Neural cell (in vitro differentiated cells): Measurements from ENCODE around the gene LRRC8C. TPM values are rescaled to one million over a fixed set of nuclear protein-coding genes. Genes with fewer than 3 reads are reported as not detected.
A peak's percentile ranks its signal among the peaks of the same experiment; 100 is the strongest.

Source experiments
- H2AFZ ChIP-seq: fragments of 200-600, 300-800 bp; sonication (generic), shearing (Covaris generic); 2 replicates; pipeline ENCODE4 v1.6.0; 2014; ENCODE audit warnings: low read depth, mild to moderate bottlenecking, antibody characterized with exemption, low read length, moderate library complexity
- H3F3A ChIP-seq: fragments of 200-600 bp; shearing (Covaris generic); 2 replicates; pipeline ENCODE4 v1.6.1; 2016; ENCODE audit warnings: mild to moderate bottlenecking, moderate library complexity, mixed read lengths, antibody characterized with exemption, low read length; ENCODE audit not compliant: insufficient read depth, poor library complexity, severe bottlenecking
- H3K27ac ChIP-seq: fragments of 200-600, 300-800 bp; sonication (generic), shearing (Covaris generic); 2 replicates; pipeline ENCODE4 v1.5.1; 2014; ENCODE audit warnings: mild to moderate bottlenecking, low read length, moderate library complexity
- H3K27me3 ChIP-seq: fragments of 300-800, 200-600 bp; sonication (generic), shearing (Covaris generic); 2 replicates; pipeline ENCODE4 v1.6.0; 2014; ENCODE audit warnings: mild to moderate bottlenecking, low read depth, low read length, moderate library complexity; ENCODE audit not compliant: insufficient read depth
- H3K36me3 ChIP-seq: fragments of 300-800, 200-600 bp; sonication (generic), shearing (Covaris generic); 2 replicates; pipeline ENCODE4 v1.5.1; 2014; ENCODE audit warnings: mild to moderate bottlenecking, antibody characterized with exemption, low read length, moderate library complexity; ENCODE audit not compliant: insufficient read depth
- H3K4me2 ChIP-seq: fragments of 300-800, 200-600 bp; sonication (generic), shearing (Covaris generic); 2 replicates; pipeline ENCODE4 v1.6.0; 2014; ENCODE audit warnings: mild to moderate bottlenecking, low read length
- H3K4me3 ChIP-seq: fragments of 300-800, 200-600 bp; sonication (generic), shearing (Covaris generic); 2 replicates; pipeline ENCODE4 v1.5.1; 2014; ENCODE audit warnings: mild to moderate bottlenecking, low read length, moderate library complexity
- H3K79me2 ChIP-seq: fragments of 200-600 bp; shearing (Covaris generic); replicated peaks from 2 replicates; pipeline ENCODE4 v1.6.0; 2014; ENCODE audit warnings: mild to moderate bottlenecking, low read length, moderate library complexity; ENCODE audit not compliant: insufficient read depth
- H3K9ac ChIP-seq: fragments of 300-800, 200-600 bp; sonication (generic), shearing (Covaris generic); 2 replicates; pipeline ENCODE4 v1.6.1; 2016; ENCODE audit warnings: mild to moderate bottlenecking, low read length, mixed read lengths
- H3K9me2 ChIP-seq: fragments of 200-600 bp; shearing (Covaris generic); 2 replicates; pipeline ENCODE4 v1.6.1; 2016; ENCODE audit warnings: mild to moderate bottlenecking, low read length, mixed read lengths; ENCODE audit not compliant: insufficient read depth
- H3K9me3 ChIP-seq: fragments of 200-600, 300-800 bp; sonication (generic), shearing (Covaris generic); 2 replicates; pipeline ENCODE4 v1.6.1; 2016; ENCODE audit warnings: mild to moderate bottlenecking, mixed run types, low read length, moderate library complexity, mixed read lengths
- H4K20me1 ChIP-seq: fragments of 200-600 bp; shearing (Covaris generic); 2 replicates; pipeline ENCODE4 v1.6.1; 2016; ENCODE audit warnings: mild to moderate bottlenecking, mixed run types; ENCODE audit not compliant: insufficient read depth
- EP300 ChIP-seq: fragments of 450-650 bp; conservative IDR thresholded peaks from 2 replicates; pipeline ENCODE4 v1.6.1; 2014; ENCODE audit warnings: antibody characterized with exemption, mild to moderate bottlenecking, moderate library complexity; ENCODE audit not compliant: poor library complexity, severe bottlenecking
- EZH2 ChIP-seq: fragments of 200-600, 300-800 bp; shearing (Covaris generic), sonication (generic); IDR thresholded peaks from 2 replicates; pipeline ENCODE4 v1.6.1; 2014; ENCODE audit warnings: antibody characterized with exemption, low read length, borderline replicate concordance, mild to moderate bottlenecking; ENCODE audit not compliant: insufficient read depth, poor library complexity, severe bottlenecking
- MXI1 ChIP-seq: fragments of 450-650 bp; conservative IDR thresholded peaks from 2 replicates; pipeline ENCODE4 v1.6.1; 2014; ENCODE audit warnings: antibody characterized with exemption, mild to moderate bottlenecking; ENCODE audit not compliant: poor library complexity, severe bottlenecking
- POLR2AphosphoS5 ChIP-seq: IDR thresholded peaks from 2 replicates; pipeline ENCODE4 v1.6.1; 2012
- RAD21 ChIP-seq: fragments of 450-650 bp; conservative IDR thresholded peaks from 2 replicates; pipeline ENCODE4 v1.6.1; 2014; ENCODE audit warnings: antibody characterized with exemption, mild to moderate bottlenecking, moderate library complexity
- SMC3 ChIP-seq: fragments of 450-650 bp; conservative IDR thresholded peaks from 2 replicates; pipeline ENCODE4 v1.6.1; 2014; ENCODE audit warnings: antibody characterized with exemption, mild to moderate bottlenecking, moderate library complexity; ENCODE audit not compliant: poor library complexity
- TAF1 ChIP-seq: IDR thresholded peaks from 2 replicates; pipeline ENCODE4 v1.6.1; 2012; ENCODE audit warnings: low read depth
- polyA plus RNA-seq: library from polyadenylated mRNA; depleted of rRNA; stranded (reverse); fragments of >200 nt; gene quantifications from 2 replicates; pipeline ENCODE4 v1.2.3, GENCODE V29; 2014
- TF ChIP-seq, protein P1 (sequence below): fragments of 450-650 bp; IDR thresholded peaks from 2 replicates; pipeline ENCODE4 v1.5.1; 2014; ENCODE audit warnings: antibody characterized with exemption, mild to moderate bottlenecking, moderate library complexity; ENCODE audit not compliant: poor library complexity, severe bottlenecking
- TF ChIP-seq, protein P2 (sequence below): IDR thresholded peaks from 2 replicates; pipeline ENCODE4 v1.6.1; 2012; ENCODE audit warnings: borderline replicate concordance

The LRRC8C gene
- polyA plus RNA-seq, 1 donor from 2014 or later, result 0.78 TPM

DNA sequence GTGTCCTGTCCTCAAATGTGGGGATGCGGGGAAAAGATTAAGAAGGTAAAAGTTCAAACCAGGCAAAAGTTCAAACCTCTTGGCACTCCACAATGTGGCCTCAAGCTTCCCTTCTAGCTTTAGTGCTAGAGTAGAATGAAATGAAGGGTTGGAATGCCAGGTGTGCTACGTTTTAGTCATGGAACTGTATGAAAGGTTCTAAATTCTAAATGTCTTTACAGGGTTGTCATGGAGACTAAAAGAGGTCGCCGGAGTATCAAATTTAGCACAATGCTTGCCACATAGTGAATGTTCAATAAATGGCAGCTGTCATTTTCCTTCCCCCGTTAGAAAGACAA lies 130.7 kb downstream of the LRRC8C start:
- Histone ChIP-seq H3K79me2 (no peaks in the 10 kb centered on the region), H3K27ac (no peak overlapping the region), H3K4me2 (no peak overlapping the region)

DNA sequence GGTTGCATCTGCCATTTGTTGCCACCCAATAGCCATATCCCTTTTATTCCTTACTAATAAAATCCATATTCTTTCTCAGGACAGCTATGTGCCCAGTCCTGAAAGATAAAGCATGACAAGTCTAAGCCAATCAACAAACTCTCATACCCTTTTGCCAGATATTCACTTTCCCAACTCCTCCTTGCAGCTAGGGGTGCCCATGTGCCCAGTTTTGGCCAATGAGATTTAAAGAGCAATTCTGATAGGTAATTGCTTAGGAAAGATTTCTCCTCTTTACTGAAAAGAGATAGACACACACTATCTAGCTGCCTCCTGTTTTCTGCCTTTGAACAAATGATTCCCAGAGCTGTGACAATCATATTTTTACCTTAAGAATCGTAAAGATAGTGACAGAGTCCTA lies 132.9 kb downstream of the LRRC8C start:
- no peak overlapping the region for H3K4me3 ChIP-seq
- no peaks in the 10 kb centered on the region for H3K36me3 ChIP-seq
- no peaks in the 10 kb centered on the region for H3K9me3 ChIP-seq
- TF ChIP-seq, protein P1, sequence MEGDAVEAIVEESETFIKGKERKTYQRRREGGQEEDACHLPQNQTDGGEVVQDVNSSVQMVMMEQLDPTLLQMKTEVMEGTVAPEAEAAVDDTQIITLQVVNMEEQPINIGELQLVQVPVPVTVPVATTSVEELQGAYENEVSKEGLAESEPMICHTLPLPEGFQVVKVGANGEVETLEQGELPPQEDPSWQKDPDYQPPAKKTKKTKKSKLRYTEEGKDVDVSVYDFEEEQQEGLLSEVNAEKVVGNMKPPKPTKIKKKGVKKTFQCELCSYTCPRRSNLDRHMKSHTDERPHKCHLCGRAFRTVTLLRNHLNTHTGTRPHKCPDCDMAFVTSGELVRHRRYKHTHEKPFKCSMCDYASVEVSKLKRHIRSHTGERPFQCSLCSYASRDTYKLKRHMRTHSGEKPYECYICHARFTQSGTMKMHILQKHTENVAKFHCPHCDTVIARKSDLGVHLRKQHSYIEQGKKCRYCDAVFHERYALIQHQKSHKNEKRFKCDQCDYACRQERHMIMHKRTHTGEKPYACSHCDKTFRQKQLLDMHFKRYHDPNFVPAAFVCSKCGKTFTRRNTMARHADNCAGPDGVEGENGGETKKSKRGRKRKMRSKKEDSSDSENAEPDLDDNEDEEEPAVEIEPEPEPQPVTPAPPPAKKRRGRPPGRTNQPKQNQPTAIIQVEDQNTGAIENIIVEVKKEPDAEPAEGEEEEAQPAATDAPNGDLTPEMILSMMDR, result no peak
- no peak for TF ChIP-seq RAD21
- no peak for TF ChIP-seq MXI1
- TF ChIP-seq EZH2, result no peak
- TF ChIP-seq TAF1, result no peak
- no peak for TF ChIP-seq SMC3
- TF ChIP-seq POLR2AphosphoS5, result no peak
- TF ChIP-seq, protein P2, sequence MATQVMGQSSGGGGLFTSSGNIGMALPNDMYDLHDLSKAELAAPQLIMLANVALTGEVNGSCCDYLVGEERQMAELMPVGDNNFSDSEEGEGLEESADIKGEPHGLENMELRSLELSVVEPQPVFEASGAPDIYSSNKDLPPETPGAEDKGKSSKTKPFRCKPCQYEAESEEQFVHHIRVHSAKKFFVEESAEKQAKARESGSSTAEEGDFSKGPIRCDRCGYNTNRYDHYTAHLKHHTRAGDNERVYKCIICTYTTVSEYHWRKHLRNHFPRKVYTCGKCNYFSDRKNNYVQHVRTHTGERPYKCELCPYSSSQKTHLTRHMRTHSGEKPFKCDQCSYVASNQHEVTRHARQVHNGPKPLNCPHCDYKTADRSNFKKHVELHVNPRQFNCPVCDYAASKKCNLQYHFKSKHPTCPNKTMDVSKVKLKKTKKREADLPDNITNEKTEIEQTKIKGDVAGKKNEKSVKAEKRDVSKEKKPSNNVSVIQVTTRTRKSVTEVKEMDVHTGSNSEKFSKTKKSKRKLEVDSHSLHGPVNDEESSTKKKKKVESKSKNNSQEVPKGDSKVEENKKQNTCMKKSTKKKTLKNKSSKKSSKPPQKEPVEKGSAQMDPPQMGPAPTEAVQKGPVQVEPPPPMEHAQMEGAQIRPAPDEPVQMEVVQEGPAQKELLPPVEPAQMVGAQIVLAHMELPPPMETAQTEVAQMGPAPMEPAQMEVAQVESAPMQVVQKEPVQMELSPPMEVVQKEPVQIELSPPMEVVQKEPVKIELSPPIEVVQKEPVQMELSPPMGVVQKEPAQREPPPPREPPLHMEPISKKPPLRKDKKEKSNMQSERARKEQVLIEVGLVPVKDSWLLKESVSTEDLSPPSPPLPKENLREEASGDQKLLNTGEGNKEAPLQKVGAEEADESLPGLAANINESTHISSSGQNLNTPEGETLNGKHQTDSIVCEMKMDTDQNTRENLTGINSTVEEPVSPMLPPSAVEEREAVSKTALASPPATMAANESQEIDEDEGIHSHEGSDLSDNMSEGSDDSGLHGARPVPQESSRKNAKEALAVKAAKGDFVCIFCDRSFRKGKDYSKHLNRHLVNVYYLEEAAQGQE, result no peak
- no peak for TF ChIP-seq EP300
- H3K4me2 ChIP-seq, result no peak overlapping the region
- H3K79me2 ChIP-seq, result no peaks in the 10 kb centered on the region
- H3F3A ChIP-seq, result no peaks in the 10 kb centered on the region
- H4K20me1 ChIP-seq, result no peaks in the 10 kb centered on the region
- no peak overlapping the region for H3K27ac ChIP-seq
- H3K9ac ChIP-seq, result no peak overlapping the region
- H2AFZ ChIP-seq, result no peak overlapping the region
- peaks cover 17% of the 10 kb centered on the region for H3K27me3 ChIP-seq
- no peaks in the 10 kb centered on the region for H3K9me2 ChIP-seq

More for the DNA sequence above, 130.7 kb downstream of the LRRC8C start:
- Histone ChIP-seq H4K20me1 (no peaks in the 10 kb centered on the region), H3K9ac (no peak overlapping the region), H3K9me3 (no peaks in the 10 kb centered on the region), H3K9me2 (no peaks in the 10 kb centered on the region), H3F3A (no peaks in the 10 kb centered on the region), H3K27me3 (peaks cover 17% of the 10 kb centered on the region), H3K4me3 (peak overlapping the region; percentile 65), H2AFZ (no peak overlapping the region), H3K36me3 (no peaks in the 10 kb centered on the region)
- no peak for TF ChIP-seq SMC3
- TF ChIP-seq, protein P2, result no peak
- no peak for TF ChIP-seq EZH2
- TF ChIP-seq POLR2AphosphoS5, result no peak
- TF ChIP-seq, protein P1, result no peak
- TF ChIP-seq EP300, result no peak
- TF ChIP-seq RAD21, result no peak
- no peak for TF ChIP-seq MXI1
- TF ChIP-seq TAF1, result no peak
